NCI-H1048 (cell line): ENCODE results near the gene XNDC1N.

Experiments used
- DNase-seq: peaks from one replicate; lab custom pipeline; 2025; lab: John Stamatoyannopoulos, UW

Gene XNDC1N, protein sequence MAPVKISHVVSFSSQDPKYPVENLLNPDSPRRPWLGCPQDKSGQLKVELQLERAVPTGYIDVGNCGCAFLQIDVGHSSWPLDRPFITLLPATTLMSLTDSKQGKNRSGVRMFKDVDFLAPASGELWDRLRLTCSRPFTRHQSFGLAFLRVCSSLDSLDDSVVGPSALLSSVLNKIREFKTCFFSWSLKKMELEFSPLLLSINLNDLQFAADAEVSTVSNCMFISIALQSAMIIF

DNA sequence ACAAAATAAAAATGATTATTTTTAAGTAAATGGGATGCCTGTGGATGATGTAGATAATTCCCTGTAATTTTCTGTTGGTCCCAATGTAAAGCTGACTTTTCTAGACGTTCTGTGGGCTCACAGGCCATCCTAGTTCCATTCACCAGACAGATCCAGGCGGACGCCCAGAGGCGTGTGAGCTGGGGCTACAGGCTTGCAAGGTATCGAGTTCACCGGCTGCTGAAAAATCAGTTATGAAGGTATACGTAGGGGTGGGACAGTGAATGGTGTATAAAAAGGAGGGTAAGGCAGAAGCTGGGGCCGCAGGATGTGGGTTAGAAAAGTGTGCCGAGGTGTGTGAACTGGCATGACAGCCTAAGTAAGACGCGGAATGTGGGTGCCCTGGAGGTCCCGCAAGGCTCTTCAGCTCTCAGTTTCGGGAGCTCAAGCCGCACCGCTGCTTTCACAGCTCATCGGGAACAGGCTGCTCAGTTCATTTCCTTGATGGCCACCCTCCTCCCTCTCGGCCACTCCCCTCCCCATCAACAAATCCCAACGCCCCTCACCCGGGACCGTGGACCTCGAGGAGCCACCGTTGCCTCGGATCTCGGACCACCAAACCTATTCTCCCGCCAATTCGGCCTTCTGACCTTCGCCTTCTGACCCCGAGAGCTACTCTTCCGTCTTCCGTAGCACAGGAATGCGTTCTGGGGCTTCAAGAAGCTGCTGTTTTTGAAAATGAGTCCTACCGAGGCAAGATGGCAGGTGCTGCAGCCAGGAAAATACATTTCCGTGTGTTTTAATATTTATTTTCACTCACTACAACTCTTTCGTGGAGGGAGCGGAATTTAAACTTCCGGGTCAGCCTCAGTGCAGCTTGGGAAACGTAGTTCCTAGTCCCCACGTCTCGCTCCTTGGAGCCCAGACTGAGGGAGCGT is at the start of gene XNDC1N:
TSS of gene XNDC1N (minus strand) at position 775 of the 917 bp plus-strand sequence. CDS start 5,241 bp downstream, outside the sequence.
- peak; percentile 73 for DNase-seq

DNA sequence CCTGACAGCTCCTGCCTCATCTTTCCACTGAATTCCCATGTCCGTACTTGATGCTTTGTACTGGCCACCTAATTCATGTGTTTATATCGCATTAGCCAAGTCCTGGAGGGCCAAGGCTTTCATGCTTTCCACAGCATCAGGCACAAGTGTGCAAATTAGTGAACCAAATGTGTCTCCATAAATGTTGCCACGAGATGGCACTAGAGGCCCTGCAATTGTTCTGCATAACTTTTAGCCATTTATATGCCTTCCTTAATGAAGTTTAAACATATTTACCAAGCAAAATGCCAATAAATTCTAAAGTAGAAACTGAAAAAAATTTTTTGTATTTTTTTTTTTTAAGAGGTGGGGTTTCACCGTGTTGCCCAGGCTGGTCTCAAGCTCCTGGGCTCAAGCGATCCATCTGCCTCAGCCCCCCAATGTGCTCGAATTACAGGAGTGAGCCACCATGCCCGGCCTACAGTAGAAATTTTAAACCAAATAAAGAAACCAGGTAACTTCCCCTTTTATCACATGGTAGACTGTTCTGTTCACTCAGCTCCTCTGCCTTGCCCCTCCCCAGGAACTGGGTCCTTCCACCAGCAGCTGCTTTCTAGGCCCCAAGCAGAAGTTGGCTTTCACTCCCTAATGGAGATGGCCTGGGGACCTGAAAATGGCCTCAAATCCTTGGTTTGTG is 49.5 kb upstream of the XNDC1N start:
- peak; percentile 18 for DNase-seq

DNA sequence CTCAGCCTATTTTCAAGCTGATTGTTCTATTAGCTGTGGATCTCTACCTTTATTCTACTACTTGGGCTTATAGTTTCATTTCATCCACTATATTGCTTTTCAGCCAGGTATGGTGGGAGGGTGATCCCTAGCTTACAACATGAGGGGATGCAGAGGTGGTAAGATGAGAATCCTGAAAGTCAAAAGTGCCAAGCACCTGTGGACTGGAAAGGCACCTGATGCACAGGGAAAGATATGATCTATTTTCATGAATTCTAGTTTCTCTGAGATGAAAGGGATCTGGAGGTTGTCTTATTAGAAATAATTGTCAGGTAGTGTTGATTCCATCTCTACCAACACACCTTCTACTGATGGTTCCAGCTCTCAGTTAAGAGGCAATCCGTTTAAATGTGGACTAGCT is 48.7 kb upstream of the XNDC1N start:
- no peak for DNase-seq

DNA sequence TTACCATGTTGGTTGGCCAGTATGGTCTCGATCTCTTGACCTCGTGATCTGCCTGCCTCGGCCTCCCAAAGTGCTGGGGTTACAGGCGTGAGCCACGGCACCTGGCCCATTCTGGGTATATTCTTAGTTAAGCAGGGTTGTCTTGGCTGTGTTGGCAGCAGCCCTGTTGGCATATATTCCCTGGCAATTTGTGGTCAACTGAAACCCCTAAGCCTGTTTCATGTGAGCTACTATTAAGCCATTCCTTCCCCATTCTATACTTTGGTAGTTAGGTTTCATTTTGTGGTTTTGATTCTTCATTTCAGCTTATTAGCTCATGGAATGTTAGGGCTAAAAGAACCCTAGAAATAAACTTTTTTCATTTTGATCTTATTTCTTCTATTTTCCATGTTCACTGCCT is 48.2 kb upstream of the XNDC1N start:
- DNase-seq = no peak

DNA sequence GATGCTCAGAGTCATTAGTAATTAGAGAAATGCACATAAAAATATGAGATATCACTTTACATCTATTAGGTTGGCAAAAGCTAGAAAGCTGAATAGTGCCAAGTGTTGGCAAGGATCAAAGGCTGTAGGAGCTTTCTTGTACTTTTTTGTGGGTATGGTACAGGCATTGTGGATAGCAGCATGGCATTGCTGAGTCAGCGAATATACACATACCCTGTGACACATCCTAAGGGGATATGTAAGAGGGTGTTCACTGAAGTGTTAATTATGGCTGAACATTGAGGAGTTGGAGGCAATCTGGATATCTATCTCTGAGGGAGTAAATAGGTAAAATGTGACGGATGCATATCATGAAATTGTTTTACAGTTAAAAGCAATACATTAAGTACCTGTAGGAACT is 43.3 kb upstream of the XNDC1N start:
- no peak for DNase-seq

DNA sequence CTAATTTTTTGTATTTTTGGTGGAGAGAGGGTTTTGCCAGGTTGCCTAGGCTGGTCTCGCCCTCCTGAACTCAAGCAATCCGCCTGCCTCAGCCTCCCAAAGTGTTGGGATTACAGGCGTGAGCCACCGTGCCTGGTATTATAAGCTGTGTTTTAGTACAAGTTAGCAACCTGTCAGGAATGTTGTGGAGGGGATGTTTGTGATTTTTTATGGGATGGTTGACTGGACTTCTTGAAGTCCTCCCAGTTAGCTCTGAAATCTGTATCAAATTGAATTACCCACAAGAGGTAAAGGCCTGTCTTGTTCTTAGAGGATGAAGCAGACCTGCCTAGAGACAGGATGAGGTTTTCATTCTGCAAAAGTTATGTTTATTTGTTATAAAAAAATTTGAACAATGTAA is 36.2 kb upstream of the XNDC1N start:
- DNase-seq = no peak

DNA sequence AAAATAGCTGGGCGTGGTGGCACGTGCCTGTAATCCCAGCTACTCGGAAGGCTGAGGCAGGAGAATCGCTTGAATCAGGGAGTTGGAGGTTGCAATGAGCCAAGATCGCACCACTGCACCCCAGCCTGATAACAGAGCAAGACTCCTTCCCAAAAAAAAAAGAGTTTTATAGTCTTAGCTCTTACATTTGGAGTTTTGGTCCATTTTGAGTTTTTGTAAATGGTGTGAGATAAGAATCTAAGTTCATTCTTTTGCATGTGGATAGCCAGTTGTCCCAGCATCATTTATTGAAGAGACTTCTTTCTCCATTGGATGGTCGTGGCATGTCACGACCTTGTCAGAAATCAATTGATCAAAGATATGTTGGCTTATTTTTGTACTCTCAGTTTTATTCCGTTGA is 35.1 kb upstream of the XNDC1N start:
- no peak for DNase-seq

DNA sequence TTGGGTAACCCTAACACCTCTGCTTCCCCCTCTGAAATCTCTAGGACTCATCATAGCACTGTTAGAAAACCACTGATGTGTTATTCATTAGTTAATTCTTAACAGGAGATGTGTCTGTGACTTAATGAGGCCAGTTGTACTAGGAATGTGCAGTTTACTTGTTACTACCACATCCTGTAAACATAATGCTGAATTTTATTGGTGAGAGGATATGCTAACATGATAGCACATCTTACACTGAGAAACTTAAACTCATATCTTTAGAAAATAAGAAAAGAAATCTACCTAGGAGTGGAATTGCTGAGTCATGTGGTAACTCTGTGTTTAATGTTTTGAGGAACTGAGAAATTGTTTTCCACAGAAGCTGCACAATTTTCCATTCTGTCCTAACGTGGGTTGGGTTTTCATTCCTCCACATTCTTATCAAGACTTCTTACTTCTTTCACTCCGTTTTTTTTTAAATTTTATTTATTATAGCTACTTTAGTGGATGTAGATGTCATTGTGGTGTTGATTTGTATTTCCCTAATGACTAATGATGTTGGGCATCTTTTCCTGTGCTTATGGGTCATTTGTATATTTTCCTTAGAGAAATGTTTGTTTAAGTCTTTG is 34.1 kb upstream of the XNDC1N start:
- no peak for DNase-seq

DNA sequence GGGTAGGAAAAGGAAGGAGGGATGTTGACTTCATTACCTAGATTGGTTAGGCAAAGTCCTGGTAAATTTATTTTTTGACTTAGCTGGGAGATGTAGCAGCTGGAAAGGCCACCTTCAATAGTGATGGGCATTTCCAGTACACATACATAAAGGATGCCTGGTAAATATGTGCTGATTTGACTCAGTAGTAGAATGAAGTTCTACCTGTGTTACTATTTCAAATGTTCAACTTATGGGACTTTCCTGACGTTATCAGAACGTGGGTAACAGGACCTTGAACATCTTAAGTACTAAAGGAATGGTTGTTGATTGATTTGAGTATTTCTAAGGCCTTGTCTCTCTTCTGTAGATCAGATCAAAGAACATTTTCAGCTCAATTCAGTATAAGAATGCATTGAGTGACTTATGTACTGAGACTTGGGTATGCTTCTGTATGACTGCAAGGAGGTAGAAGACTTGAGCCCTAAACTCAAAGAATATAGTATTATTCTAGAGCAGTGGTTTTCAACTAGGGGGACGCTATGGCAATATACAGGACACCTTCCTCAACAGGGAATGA is 27.6 kb upstream of the XNDC1N start:
- no peak for DNase-seq

DNA sequence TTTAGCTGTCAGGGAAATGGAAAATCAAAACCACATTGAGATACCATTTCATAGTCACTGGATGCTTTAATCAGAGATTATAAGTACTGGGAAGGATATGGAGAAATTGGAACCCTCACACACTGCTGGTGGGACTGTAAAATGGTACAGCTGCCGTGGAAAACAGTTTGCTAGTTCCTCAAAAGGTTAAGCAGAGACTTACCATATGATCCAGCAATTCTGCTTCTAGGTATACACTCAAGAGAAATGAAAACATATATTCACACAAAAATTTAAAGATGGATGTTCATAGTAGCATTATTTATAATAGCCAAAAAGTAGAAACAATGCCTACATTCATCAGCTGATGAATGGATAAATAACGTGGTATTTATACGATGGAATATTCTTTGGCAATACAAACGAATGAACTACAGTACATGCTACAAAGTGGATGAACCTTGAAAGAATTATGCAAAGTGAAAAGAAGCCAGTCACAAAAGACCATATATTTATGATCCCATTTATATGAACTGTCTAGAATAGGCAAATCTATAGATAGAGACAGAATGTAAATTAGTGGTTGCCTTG is 23.4 kb upstream of the XNDC1N start:
- DNase-seq = peak; percentile 63

DNA sequence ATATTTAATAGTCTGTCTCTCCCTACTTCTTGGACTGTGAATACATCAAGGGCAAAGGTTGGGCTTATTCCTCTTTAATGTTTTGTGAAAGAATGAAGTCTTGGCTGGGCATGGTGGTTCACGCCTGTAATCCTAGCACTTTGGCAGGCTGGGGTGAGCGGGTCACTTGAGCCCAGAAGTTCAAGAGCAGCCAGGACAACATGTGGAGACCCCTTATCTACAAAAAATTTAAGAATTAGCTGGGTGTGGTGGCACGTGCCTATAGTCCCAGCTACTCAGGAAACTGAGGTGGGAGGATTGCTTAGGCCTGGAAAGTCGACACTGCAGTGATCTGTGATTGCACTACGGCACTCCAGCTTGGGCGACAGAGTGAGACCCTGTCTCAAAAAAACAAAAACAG is 20.6 kb upstream of the XNDC1N start:
- no peak for DNase-seq

DNA sequence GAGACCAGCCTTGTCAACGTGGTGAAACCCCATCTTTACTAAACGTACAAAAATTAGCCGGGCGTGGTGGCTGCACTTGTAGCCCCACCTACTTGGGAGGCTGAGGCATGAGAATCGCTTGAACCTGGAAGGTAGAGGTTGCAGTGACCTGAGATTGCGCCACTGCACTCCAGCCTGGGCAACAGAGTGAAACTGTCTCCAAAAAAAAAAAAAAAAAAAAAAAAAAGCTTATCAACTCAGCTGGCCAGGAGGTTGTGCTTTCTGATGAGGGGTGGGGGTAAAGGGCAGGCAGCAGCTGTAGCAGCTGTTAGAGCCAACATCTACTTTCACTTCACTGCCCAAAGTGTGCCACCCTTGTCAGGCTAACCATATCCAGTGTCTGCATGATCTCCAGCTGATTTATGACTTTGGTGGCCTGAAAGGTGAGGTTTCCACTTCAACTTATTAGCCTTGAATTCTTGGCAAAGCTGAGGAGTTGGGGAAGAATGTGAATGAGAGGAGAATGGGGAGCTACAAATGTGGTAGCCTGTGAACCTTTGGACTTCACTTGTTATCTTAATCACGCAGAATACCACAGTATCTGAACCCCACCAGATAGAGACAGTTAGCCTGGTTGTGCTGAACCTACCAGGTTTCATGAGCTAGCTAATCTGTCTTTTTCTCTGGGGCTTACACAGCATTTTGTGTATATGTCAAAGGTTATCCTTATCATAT is 20.1 kb upstream of the XNDC1N start:
- no peak for DNase-seq

DNA sequence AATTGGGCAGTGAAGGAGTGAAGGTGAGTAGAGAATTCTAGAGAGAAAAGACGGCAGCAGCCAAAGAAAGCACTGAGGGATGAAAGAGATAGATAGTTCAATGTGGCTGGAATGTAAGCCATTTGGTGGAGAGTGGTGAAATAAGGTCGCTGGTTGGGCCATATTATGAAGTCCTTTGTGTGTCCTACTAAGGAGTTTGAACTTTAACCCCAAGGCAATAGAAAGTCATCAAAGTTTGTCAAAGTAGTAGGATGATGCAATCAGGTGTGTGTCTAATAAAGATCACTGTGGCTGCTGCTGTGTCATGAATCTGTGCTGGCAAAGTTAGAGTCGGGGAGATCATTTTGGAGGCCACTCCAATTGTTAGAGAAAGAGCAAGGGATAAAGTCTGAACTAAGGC is 19.1 kb upstream of the XNDC1N start:
- no peak for DNase-seq

DNA sequence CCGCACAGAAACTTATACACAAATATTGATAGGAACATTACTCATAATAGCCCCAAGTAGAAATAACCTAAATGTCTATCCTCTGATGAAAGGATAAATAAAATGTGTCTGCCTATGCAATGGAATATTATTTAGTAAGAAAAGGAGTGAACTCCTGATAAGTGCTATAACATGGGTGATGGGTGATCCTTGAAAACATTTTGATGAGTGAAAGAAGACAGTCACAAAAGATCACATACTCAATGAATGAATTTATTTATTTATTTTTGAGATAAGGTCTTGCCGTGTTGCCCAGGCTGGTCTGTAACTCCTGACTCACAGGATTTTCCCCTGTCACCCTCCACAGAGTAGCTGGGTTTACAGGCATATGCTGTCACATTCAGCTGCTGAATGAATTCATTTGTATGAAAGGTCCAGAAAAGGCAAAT is 17.8 kb upstream of the XNDC1N start:
- no peak for DNase-seq

DNA sequence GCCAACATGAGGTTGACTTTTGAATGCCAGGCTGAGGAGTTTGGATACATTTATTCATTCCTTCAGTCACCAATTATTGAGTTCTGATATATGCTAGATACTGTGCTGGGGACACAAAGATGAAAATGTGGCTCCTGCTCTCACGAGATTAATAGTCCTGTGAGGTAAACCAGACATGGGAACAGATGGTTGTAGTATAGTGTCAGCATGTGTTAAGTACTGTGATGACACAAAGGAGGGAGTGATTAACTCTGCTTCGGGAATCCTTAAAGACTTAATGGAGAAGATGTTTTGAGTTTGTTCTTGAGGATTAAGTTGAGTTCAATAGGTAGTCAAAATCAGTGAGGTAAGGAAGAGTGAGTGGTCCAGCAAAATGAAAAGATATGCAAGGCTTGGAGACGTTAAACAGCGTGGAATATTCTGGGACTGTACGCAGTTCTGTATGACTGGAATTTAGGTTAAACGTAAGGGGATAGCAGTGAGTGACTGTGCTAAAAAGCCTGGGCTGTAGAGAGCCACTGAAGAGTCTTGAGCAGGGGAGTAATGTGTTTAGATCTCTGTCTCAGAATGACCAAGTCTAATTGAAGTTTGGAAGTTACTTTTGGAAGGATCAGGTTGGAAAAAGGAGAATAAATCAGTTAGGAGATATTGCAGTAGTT is 12.3 kb upstream of the XNDC1N start:
- DNase-seq = no peak

DNA sequence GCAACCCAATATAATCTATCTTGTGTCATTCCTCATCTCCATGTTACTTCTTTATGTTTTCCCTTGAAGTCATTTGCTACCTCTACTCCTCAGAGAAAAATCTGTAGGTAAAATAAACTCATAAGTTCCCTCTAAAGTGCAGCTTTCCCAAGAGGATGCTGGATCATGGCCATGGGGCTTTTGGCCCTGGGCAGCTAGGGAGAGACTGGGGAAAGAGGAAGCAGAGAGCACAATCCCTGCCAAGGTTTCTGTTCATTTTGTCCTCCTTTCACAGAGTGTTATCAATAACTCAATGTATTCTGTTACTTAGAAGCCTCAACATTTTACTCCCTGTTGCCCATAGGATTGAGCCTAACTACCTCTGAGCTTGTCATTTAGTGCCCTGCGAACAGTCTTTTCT is 9.4 kb upstream of the XNDC1N start:
- DNase-seq = no peak

DNA sequence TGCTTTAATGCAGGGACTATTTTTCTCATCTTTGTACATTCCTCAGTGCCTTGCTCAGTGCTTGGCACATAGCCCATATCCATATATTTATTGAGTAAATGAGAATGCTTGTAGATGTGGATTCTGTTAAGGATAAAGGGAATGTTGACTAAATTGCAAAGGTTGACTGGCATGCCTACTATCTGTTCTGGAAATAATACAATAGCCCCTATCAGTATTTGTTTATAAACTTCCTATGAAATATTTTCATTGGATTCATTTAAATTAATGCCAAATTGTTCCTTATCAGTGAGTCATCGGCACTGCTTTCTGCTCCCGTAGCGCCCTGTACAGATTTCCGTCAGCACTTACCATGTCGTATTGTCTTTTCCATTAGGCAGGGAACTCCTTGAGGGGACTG is 8.4 kb upstream of the XNDC1N start:
- no peak for DNase-seq

DNA sequence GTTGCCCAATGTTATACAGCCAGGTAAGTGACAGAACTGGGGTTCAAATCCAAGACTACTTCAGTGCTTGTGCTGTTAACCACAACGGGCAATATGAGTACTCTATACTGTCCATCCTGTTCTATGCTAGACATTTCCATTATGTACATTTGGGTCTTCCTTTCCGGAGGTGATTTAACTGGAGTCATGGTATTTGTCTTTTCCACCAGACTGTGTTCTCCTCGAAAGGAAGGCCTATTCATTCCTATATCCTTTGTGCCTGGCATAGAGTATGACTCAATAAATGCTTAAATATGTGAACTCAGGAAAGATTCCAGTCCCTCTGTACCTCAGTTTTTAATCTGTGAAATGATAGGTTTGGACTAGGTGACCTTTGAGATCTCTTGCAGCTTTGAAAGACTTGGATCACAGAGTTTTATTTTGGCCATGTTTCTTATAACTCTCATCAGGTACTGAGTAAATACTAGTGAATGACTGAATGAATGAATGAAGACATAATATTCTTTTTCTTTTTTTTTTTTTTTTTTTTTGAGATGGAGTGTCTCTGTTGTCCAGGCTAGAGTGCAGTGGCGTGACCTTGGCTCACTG is 7.0 kb upstream of the XNDC1N start:
- no peak for DNase-seq

DNA sequence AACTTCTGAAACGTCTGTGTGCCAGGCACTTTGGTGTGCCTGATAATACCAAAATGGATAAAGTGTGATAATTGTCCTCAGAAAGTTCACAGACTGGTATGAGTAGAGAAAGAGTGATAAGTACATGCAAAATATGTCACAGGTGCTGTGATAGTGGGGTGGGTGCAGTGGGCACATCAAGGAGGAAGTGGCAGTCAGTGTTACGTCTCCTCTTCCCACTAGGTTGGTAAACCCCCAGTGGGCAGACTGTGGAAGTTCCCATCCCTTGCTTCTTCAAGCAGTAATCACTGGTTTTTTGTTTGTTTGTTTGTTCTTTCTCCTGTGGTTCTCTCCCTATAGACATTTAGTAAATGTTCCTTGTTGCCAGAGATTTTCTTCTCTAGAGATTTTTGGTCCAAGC is 5.8 kb upstream of the XNDC1N start:
- no peak for DNase-seq
